Vagina (tissue), 2 donors: Measurements from ENCODE around the gene PRDM4.

Experiments used
- POLR2A ChIP-seq, 2 donors: fragments of 450-650 bp; IDR thresholded peaks; one replicate each; pipeline ENCODE4 v1.6.1; 2017; ENCODE audit warnings: antibody characterized with exemption in 2 of 2, mild to moderate bottlenecking in 2 of 2, moderate library complexity in 2 of 2
- POLR2AphosphoS5 ChIP-seq, 2 donors: sonication (generic); formaldehyde crosslinking; IDR thresholded peaks; one replicate each; pipeline ENCODE4 v1.9.0; 2017; ENCODE audit warnings: antibody characterized with exemption in 2 of 2, mild to moderate bottlenecking in 2 of 2, low read depth in 1 of 2; ENCODE audit not compliant: insufficient read depth in 1 of 2
- TF ChIP-seq, protein P1 (sequence below), 3 experiments: fragments of 450-650 bp in 2 of 3; fragments of 200-600 bp in 1 of 3; sonication (generic) in 1 of 3; IDR thresholded peaks; one replicate each; pipeline ENCODE4 v1.5.1; 2017 to 2019; ENCODE audit warnings: antibody characterized with exemption in 3 of 3, mild to moderate bottlenecking in 2 of 3, moderate library complexity in 2 of 3

DNA sequence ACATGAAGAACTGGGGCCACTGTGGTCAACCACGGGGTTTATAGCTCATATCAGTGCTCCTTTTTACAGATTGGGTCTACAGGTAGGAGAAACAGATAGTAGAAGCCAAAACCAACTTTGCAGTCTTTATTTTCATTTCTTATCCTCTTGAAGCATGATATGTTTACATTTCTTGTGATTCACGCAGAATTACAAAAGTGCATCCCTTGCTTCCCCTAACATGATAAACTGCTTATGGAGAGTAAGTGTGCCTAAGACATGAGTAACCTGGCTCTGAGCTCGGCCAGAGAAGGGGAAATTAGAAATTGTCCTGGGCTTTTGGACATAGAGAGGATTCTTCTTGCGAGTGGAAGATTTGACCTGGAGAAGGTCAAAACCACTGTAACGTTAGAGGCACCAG is 56.9 kb downstream of the PRDM4 start:
- no peak for TF ChIP-seq POLR2A (IDR thresholded peaks at IDR 0.05)
- TF ChIP-seq POLR2AphosphoS5 (IDR thresholded peaks at IDR 0.05; ENCODE audit: insufficient read depth in 1 of 2, low read depth in 1 of 2): no peak
- TF ChIP-seq, protein P1, sequence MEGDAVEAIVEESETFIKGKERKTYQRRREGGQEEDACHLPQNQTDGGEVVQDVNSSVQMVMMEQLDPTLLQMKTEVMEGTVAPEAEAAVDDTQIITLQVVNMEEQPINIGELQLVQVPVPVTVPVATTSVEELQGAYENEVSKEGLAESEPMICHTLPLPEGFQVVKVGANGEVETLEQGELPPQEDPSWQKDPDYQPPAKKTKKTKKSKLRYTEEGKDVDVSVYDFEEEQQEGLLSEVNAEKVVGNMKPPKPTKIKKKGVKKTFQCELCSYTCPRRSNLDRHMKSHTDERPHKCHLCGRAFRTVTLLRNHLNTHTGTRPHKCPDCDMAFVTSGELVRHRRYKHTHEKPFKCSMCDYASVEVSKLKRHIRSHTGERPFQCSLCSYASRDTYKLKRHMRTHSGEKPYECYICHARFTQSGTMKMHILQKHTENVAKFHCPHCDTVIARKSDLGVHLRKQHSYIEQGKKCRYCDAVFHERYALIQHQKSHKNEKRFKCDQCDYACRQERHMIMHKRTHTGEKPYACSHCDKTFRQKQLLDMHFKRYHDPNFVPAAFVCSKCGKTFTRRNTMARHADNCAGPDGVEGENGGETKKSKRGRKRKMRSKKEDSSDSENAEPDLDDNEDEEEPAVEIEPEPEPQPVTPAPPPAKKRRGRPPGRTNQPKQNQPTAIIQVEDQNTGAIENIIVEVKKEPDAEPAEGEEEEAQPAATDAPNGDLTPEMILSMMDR (IDR thresholded peaks at IDR 0.05): no peak
